ENCODE measurements around the gene TK2.
"Not testable (repeated sequence)": the region's sequence is repeated elsewhere in the genome, so short reads cannot be mapped to it uniquely, and the experiment has no call there.

The TK2 gene

GRCh38 chr16:66549284-66550131 is at the start of gene TK2:
TSS of gene TK2 (minus strand) at chr16:66550122. CDS start at chr16:66550061, 61 bp downstream.
- peak within 1 kb of the TSS; percentile 55 for H3K4me3 ChIP-seq (ENCODE audit: low read depth, low read length)
- TF ChIP-seq CTCF (IDR thresholded peaks at IDR 0.05; ENCODE audit: borderline replicate concordance, insufficient read depth, low read depth, low read length) = peak; percentile 19; the same call in 1 of the 2 replicates

- no peak overlapping the region for H3K4me3 ChIP-seq (ENCODE audit: low read depth, low read length)
- TF ChIP-seq CTCF (IDR thresholded peaks at IDR 0.05; ENCODE audit: borderline replicate concordance, insufficient read depth, low read depth, low read length) = no peak
Measured at GRCh38 chr16:66598111-66598510, 48.2 kb upstream of the TK2 start.

DNA sequence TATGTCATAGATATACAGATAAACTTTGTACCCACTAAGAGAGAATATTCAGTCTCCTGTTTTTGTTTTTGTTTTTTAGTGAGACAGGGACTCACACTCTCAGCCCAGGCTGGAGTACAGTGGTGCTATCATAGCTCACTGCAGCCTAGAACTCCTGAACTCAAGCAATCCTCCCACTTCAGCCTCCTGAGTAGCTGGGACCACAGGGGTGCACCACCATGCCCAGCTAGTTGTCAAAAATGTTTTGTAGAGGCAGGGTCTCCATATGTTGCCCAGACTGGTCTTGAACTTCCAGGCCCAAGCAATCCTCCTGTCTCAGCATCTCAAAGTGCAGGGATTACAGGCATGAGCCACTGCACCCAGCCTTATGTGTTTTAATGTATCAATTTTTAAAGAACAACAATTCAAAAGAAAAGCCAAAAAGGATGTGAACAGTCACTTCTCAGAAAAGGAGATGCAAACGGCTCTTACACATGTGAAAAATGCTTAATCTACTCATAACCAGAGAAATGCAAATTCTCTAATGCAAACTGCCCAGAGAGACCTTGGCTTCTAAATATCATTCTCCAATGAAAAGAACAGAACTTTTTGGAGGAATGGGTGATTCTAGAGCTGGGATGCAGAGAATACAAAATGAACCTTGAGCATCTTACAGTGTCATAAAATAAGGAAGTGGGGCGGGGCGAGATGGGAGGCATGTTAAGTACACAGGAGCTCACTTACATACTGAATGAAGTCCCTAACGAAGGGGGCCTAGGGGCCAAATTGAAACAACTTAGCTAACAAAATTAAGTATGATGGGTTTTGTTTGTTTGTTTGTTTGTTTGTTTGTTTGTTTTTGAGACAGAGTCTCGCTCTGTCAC is 47.3 kb upstream of the TK2 start:
- no peak overlapping the region for H3K4me3 ChIP-seq (ENCODE audit: low read depth, low read length)
- no peak for TF ChIP-seq CTCF (IDR thresholded peaks at IDR 0.05; ENCODE audit: borderline replicate concordance, insufficient read depth, low read depth, low read length)

- H3K4me3 ChIP-seq (ENCODE audit: low read depth, low read length) = not testable (repeated sequence)
Measured at GRCh38 chr16:66596559-66596958, 46.6 kb upstream of the TK2 start.

DNA sequence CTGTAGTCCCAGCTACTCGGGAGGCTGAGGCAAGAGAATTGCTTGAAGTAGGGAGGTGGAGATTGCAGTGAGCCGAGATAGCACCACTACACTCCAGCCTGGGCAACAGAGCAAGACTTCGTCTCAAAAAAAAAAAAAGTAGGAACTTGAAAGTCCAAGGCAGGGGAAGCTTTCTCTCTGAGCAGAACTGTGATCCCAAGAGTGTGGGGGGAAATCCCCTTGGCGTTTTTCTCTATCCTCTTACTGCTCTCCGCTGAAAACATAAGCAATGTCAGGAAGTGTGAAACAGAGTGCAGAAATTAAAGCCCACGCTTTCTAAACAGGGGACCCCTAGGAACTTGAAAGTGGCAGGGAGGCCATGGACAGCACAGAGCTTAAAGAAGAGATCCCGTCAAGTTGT is 44.8 kb upstream of the TK2 start:
- H3K4me3 ChIP-seq (ENCODE audit: low read depth, low read length) = no peak overlapping the region
- TF ChIP-seq CTCF (IDR thresholded peaks at IDR 0.05; ENCODE audit: borderline replicate concordance, insufficient read depth, low read depth, low read length) = no peak

DNA sequence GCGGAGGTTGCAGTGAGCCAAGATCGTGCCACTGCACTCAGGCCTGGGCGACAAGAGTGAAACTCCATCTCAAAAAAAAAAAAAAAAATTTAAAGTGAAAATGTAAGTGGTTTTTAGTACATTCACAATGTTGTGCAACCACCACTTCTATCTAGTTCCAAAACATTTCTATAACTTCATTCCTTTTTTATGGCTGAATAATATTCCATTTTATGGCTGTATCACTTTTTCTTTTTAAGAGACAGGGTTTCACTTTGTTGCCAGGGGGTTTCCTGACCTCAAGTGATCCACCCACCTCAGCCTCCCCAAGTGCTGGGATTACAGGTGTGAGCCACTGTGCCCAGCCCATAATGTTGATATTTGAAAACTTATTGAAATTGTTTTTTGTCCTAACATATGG is 42.9 kb upstream of the TK2 start:
- H3K4me3 ChIP-seq (ENCODE audit: low read depth, low read length) = no peak overlapping the region
- no peak for TF ChIP-seq CTCF (IDR thresholded peaks at IDR 0.05; ENCODE audit: borderline replicate concordance, insufficient read depth, low read depth, low read length)

- H3K4me3 ChIP-seq (ENCODE audit: low read depth, low read length) = no peak overlapping the region
- no peak for TF ChIP-seq CTCF (IDR thresholded peaks at IDR 0.05; ENCODE audit: borderline replicate concordance, insufficient read depth, low read depth, low read length)
Measured at GRCh38 chr16:66592241-66592640, 42.3 kb upstream of the TK2 start.

Data from GM12875 (cell line).